ENCODE measurements around the gene LATS1.
"Not testable (repeated sequence)": the region's sequence is repeated elsewhere in the genome, so short reads cannot be mapped to it uniquely, and the experiment has no call there.

Gene LATS1

DNA sequence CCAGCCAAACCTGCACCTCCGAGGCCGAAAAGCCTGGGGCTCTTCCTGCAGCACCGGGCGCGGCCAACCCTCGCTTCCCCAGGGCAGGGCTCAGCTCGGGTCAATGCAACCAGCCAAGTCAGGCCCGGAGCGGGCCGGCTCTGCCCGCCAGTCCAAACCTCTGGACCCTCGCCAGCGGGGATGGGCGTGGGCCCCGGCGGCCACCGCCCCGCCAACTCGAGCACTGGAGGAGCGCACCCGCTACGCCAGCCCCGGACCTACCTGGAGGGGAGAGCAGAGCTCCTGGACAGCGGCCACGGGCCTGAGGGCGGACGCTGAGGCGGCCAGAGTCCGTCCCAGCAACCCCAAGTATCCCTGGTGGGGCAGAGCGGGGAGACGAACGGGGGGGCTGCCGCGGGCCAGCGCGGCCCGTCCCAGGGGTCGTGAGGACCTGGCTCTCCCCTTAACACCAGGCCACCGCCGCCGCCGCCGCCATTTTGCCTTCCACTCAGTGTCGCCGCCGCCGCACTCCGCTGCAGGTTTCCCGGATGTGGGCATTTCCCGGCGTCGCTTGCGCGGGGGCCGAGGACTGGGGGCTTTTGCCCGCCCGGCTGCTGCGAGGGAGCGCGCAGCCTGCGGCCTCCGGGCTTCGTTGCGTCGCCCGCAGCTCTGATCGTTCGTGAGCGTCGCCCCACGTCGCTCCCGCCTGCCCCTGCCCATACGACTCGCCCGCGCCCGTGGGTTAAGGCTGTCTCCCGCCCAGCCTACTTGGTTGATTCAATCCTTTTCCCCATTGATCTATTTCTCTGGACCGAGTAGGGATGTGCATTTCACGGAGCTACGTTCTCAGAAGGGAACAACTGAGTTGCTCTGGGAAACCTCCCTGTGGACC lies at the start of gene LATS1:
TSS of gene LATS1 (minus strand) at position 514 of the 871 bp plus-strand sequence. CDS start 15,975 bp downstream, outside the sequence.
- Mint-ChIP-seq H3K27ac (peak within 1 kb of the TSS; percentile 97), H3K27me3 (no peaks in the 10 kb centered on the region), H3K4me3 (peak within 1 kb of the TSS; percentile 99), H3K4me1 (ENCODE audit: low read depth) (peaks cover 13% of the 10 kb centered on the region), H3K9me3 (no peaks in the 10 kb centered on the region), H3K36me3 (ENCODE audit: low read depth) (peaks cover 14% of the 10 kb centered on the region)
- intact Hi-C loops (cut with micrococcal nuclease): loop anchor here (1.0 to 5.0 kb wide), 3 partner anchors 10 to 151 kb away; partner anchors contain the start of gene GINM1

DNA sequence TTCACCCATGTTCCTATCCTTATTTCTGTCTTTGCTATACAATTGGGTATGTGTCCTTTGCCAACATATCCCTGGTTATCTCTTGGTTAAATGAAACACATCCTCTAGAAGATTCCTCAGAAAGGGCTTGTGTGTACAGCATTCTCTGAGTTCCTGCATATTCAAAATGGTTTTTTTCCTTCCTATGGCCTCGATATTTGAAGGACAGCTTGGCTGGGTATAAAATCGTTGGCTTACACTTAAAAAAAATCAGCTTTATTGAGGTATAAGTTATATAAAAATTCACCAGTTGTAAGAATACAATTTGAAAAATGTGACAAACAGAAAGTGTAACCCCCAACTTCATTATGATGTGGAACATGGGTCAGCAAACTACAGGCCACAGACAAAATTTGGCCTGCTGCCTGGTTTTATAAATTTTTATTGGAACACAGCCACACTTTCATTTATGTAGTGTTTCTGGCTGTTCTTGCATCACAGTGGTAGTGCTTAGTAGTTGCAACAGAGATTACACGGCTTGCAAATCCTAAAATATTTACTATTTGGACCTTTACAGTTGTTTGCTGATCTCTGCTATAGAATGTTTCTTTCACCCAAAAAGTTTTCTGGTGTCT lies 48.4 kb upstream of the LATS1 start:
- H3K4me3 Mint-ChIP-seq: no peak overlapping the region
- H3K36me3 Mint-ChIP-seq (ENCODE audit: low read depth): peaks cover 54% of the 10 kb centered on the region
- H3K4me1 Mint-ChIP-seq (ENCODE audit: low read depth): peaks cover 22% of the 10 kb centered on the region
- intact Hi-C loops (cut with micrococcal nuclease): no loop called here
- peaks cover 9% of the 10 kb centered on the region for H3K9me3 Mint-ChIP-seq
- no peak overlapping the region for H3K27ac Mint-ChIP-seq
- no peaks in the 10 kb centered on the region for H3K27me3 Mint-ChIP-seq

DNA sequence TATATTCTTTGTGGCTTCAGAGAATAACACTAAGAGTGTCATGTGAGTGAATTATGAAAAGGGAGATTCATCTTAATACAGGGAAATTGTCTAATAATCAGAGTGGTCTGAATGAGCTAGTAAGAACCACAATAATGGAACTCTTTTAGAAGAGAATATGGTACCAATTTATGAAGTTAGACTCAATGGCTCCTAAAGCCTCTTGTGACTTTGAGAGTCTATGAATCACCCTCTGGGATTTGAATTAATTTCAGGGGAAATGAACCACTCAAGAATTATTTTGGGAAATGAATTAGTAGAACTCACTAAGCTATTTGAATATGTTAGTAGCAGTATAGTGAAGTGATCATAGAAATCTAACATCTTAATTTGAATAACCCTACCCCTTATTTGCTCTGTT lies 46.0 kb upstream of the LATS1 start:
- peaks cover 9% of the 10 kb centered on the region for H3K9me3 Mint-ChIP-seq
- H3K27ac Mint-ChIP-seq: no peak overlapping the region
- peaks cover 39% of the 10 kb centered on the region for H3K4me1 Mint-ChIP-seq (ENCODE audit: low read depth)
- no peaks in the 10 kb centered on the region for H3K27me3 Mint-ChIP-seq
- intact Hi-C loops (cut with micrococcal nuclease): loop anchor here (5.0 kb wide), 1 partner anchor 42 kb away; no protein-coding TSS in a partner anchor
- H3K4me3 Mint-ChIP-seq: no peak overlapping the region
- H3K36me3 Mint-ChIP-seq (ENCODE audit: low read depth): peaks cover 56% of the 10 kb centered on the region

DNA sequence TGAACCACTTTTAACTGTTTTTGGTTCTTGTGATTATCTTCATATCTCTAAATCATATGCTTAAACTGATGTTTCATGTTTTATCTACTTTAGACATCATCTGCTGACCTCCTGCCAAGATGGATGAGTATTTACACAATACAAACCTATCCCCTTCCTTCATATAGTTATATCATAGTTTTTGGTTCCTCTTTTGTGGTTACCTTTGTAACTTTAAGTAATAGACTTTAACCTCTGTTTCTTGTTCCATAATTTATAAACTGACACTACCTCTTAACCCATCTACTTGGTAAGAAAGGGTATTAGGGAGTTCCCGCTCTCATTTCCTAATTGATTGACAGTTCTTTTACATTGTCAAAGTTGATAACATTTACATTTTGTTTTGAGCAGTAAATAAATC lies 43.5 kb upstream of the LATS1 start:
- intact Hi-C loops (cut with micrococcal nuclease): loop anchor here (5.0 kb wide), 1 partner anchor 39 kb away; no protein-coding TSS in a partner anchor
- peaks cover 46% of the 10 kb centered on the region for H3K36me3 Mint-ChIP-seq (ENCODE audit: low read depth)
- H3K27ac Mint-ChIP-seq: no peak overlapping the region
- H3K4me3 Mint-ChIP-seq: no peak overlapping the region
- no peaks in the 10 kb centered on the region for H3K27me3 Mint-ChIP-seq
- peaks cover 38% of the 10 kb centered on the region for H3K4me1 Mint-ChIP-seq (ENCODE audit: low read depth)
- peaks cover 9% of the 10 kb centered on the region for H3K9me3 Mint-ChIP-seq

DNA sequence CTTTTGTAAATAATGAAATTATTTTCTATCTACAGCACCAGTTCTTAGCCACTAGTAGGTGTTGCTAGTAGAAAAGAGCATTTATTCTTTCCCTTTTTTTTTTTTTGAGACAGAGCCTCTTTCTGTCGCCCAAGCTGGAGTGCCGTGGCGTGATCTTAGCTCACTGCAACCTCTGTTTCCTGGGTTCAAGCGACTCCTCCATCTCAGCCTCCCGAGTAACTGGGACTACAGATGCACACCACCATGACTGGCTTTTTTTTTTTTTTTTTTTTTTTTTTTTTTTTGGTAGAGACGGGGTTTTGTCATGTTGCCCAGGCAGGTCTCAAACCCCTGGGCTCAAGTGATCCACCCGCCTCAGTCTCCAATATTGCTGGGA lies 38.3 kb upstream of the LATS1 start:
- Mint-ChIP-seq H3K27me3 (no peaks in the 10 kb centered on the region), H3K36me3 (ENCODE audit: low read depth) (peaks cover 37% of the 10 kb centered on the region), H3K4me1 (ENCODE audit: low read depth) (peaks cover 42% of the 10 kb centered on the region), H3K9me3 (no peaks in the 10 kb centered on the region), H3K27ac (peak overlapping the region; percentile 38), H3K4me3 (no peak overlapping the region)
- intact Hi-C loops (cut with micrococcal nuclease): no loop called here

DNA sequence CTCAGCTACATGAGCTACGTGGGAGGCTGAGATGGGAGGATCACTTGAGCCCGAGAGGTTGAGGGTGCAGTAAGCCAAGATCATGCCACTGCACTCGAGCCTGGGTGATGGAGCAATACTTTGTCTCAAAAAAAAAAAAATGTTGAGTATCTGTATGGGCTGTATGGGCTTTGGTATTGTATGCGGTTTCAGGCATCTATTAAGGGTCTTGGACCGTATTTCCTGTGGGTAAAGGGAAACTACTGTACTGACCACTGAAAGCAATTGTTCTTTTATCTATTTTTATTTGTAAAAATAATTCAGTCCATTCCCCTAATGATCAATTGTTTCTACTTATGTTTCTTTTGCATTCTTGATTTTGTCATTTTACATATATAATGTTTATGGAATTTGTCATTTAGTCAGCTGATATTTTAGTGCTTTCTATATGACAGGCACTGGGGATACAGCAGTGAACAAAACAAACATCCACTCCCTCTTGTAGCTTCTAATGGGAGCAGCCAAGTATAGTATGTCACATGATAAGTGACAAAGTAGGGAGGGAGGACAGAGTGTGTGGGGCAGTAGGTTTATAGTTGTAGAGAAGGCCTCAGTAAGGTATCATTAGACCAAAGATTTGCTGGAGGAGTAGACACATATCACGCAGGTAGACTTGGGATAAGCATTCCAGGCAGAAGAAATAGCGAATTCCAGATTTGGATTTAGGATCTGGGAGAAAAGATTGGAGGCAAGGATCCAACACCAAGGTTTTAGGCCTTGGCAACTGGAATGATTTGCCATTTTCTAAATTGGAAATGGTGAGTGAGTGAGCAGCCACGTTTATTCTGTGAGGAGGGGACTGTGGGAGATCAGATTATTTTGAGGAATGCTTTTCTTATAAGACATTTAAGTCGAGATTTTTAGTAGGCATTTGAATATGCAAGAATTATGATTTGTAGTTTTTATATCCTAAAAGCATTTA lies 37.7 kb upstream of the LATS1 start:
- Mint-ChIP-seq H3K4me3 (no peak overlapping the region), H3K36me3 (ENCODE audit: low read depth) (peaks cover 33% of the 10 kb centered on the region), H3K9me3 (no peaks in the 10 kb centered on the region), H3K4me1 (ENCODE audit: low read depth) (peaks cover 42% of the 10 kb centered on the region), H3K27ac (peak overlapping the region; percentile 38), H3K27me3 (no peaks in the 10 kb centered on the region)
- intact Hi-C loops (cut with micrococcal nuclease): no loop called here

DNA sequence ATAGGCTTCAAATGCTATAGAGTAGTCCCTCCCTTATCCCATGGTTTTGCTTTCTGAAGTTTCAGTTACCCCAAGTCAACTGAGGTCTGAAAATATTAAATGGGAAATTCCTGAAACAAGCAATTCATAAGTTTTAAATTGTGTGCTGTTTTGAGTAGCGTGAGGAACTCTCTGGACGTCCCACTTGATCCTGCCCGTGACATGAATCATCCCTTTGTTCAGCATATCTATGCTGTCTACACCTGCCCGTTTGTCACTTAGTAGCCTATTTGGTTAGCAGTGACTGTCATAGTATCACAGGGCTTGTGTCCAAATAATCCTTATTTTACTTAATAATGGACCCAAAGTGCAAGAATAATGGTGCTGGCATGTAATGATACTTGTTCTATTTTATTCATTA lies 36.6 kb upstream of the LATS1 start:
- intact Hi-C loops (cut with micrococcal nuclease): loop anchor here (5.0 kb wide), 1 partner anchor 37 kb away; the partner anchor contains the start of gene LATS1
- peaks cover 36% of the 10 kb centered on the region for H3K4me1 Mint-ChIP-seq (ENCODE audit: low read depth)
- H3K4me3 Mint-ChIP-seq: no peak overlapping the region
- H3K36me3 Mint-ChIP-seq (ENCODE audit: low read depth): peaks cover 32% of the 10 kb centered on the region
- no peaks in the 10 kb centered on the region for H3K27me3 Mint-ChIP-seq
- no peak overlapping the region for H3K27ac Mint-ChIP-seq
- no peaks in the 10 kb centered on the region for H3K9me3 Mint-ChIP-seq

DNA sequence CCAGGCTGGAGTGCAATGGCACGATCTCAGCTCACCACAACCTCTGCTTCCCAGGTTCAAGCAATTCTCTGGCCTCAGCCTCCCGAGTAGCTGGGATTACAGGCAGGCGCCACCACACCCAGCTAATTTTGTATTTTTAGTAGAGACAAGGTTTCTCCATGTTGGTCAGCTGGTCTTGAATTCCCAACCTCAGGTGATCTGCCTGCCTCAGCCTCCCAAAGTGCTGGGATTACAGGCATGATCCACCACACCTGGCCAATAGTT lies 35.4 kb upstream of the LATS1 start:
- peaks cover 21% of the 10 kb centered on the region for H3K36me3 Mint-ChIP-seq (ENCODE audit: low read depth)
- peak overlapping the region; percentile 32 for H3K4me3 Mint-ChIP-seq
- not testable (repeated sequence) for H3K9me3 Mint-ChIP-seq, H3K27ac Mint-ChIP-seq, H3K27me3 Mint-ChIP-seq
- intact Hi-C loops (cut with micrococcal nuclease): loop anchor here (5.0 kb wide), 1 partner anchor 36 kb away; the partner anchor contains the start of gene LATS1
- peaks cover 36% of the 10 kb centered on the region for H3K4me1 Mint-ChIP-seq (ENCODE audit: low read depth)

DNA sequence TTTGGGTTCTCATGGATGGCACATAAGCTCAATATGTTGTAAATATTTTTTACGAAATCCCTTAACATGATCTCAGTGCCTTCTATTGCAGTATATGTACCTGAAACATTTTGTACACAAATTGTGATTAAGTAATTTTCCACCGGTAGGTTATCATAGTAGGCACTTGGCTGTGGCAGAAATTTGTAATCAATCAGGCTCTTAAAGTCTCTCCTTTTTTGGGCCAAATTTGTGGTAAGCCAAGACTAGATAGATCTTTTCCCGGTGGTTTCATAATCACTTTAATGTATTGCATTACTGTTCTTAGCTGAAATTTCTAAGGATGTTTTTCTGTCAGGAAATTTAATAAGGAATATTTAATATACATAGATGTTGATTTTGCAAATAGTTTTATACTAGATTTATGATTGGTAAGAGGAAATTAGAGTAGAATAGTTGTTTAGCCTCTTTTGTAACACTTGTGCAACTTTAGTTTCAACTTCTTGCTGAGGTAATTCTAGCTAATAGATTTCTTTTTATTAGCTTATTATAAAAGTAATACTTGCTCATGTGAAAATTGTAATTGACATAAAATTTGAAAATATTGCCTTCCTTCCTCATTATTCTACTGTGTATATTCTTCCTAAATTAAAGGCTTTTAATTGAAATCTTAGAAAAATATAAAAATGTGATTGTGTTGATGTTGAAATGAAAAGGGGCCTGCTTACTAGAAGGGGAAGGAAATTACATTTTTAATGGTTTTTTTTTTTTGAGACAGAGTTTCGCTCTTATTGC lies 34.9 kb upstream of the LATS1 start:
- intact Hi-C loops (cut with micrococcal nuclease): loop anchor here (5.0 kb wide), 1 partner anchor 35 kb away; the partner anchor contains the start of gene LATS1
- H3K4me1 Mint-ChIP-seq (ENCODE audit: low read depth): peaks cover 36% of the 10 kb centered on the region
- H3K4me3 Mint-ChIP-seq: no peak overlapping the region
- H3K27me3 Mint-ChIP-seq: no peaks in the 10 kb centered on the region
- peaks cover 21% of the 10 kb centered on the region for H3K36me3 Mint-ChIP-seq (ENCODE audit: low read depth)
- no peaks in the 10 kb centered on the region for H3K9me3 Mint-ChIP-seq
- peak overlapping the region; percentile 94 for H3K27ac Mint-ChIP-seq

DNA sequence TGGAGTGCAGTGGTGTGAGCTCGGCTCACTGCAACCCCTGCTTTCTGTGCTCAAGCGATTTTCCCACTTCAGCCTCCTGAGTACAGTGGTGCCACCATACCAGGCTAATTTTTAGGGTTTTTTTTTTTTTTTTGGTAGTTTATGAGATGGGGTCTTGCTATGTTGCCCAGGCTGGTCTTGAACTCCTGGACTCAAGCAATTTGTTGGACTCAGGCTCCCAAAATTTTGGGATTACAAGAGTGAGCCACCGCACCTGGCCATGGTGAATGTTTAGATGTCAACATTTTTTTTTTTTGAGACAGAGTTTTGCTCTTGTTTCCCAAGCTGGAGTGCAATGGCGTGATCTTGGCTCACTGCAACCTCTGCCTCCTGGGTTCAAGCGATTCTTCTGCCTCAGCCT lies 34.0 kb upstream of the LATS1 start:
- H3K9me3 Mint-ChIP-seq, H3K27me3 Mint-ChIP-seq: not testable (repeated sequence)
- H3K36me3 Mint-ChIP-seq (ENCODE audit: low read depth): peaks cover 21% of the 10 kb centered on the region
- intact Hi-C loops (cut with micrococcal nuclease): loop anchor here (5.0 kb wide), 1 partner anchor 35 kb away; the partner anchor contains the start of gene LATS1
- peaks cover 33% of the 10 kb centered on the region for H3K4me1 Mint-ChIP-seq (ENCODE audit: low read depth)
- peak overlapping the region; percentile 30 for H3K4me3 Mint-ChIP-seq
- H3K27ac Mint-ChIP-seq: peak overlapping the region; percentile 94

DNA sequence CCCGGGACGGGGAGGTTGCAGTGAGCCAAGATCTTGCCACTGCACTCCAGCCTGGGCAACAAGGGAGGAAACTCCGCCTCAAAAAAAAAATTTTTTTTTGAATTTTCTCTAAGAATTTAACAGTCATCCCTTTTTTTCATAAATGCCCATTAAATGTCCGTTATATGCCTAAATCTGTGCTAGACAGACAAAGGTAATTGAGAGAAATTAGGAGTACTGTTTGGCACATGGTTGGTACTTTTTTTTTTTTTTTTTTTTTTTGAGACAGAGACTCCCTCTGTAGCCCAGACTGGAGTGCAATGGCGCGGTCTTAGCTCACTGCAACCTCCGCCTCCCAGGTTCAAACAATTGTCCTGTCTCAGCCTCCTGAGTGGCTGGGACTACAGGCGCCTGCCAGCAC lies 33.3 kb upstream of the LATS1 start:
- intact Hi-C loops (cut with micrococcal nuclease): loop anchor here (5.0 kb wide), 1 partner anchor 34 kb away; the partner anchor contains the start of gene LATS1
- Mint-ChIP-seq H3K4me3 (peak overlapping the region; percentile 90), H3K9me3 (no peaks in the 10 kb centered on the region), H3K4me1 (ENCODE audit: low read depth) (peaks cover 38% of the 10 kb centered on the region), H3K27me3 (no peaks in the 10 kb centered on the region), H3K27ac (peak overlapping the region; percentile 94), H3K36me3 (ENCODE audit: low read depth) (peaks cover 19% of the 10 kb centered on the region)

DNA sequence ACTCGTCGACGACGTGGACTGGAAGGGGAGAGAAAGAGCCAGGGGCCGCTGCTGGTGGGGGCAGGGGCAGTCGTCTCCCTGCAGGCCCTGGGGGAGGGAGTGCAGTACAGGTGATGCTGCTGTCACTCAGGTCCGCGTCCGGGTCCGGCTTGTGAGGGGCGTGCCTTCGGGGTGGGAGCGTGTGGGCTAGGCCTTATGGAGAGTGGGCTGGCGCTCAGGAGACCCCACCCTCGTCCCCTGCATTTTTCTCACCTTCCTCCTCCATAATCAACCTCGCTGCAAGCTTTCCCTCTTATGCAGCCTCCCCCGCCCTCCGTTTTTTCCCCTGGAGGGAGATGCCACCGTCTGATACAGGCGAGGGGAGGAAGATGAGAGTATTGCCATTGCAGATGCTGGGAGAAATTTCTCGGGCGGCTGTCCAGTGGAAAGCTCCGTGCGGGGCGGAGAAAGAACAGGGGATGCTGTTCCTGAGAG lies 32.3 kb upstream of the LATS1 start:
- peak overlapping the region; percentile 90 for H3K4me3 Mint-ChIP-seq
- no peaks in the 10 kb centered on the region for H3K9me3 Mint-ChIP-seq
- H3K27me3 Mint-ChIP-seq: no peaks in the 10 kb centered on the region
- peaks cover 16% of the 10 kb centered on the region for H3K36me3 Mint-ChIP-seq (ENCODE audit: low read depth)
- H3K27ac Mint-ChIP-seq: peak overlapping the region; percentile 94
- peaks cover 37% of the 10 kb centered on the region for H3K4me1 Mint-ChIP-seq (ENCODE audit: low read depth)
- intact Hi-C loops (cut with micrococcal nuclease): loop anchor here (5.0 kb wide), 1 partner anchor 33 kb away; the partner anchor contains the start of gene LATS1

Measured in dendritic cell treated with granulocyte-macrophage colony-stimulating factor and Interleukin-4, amounts not matched to agents 40 ng/mL and 50 ng/mL, for 4 days (primary cell).